Pancreas (tissue), 10 donors: ENCODE data around the gene MORF4L2. TPM values are rescaled to one million over a fixed set of nuclear protein-coding genes. Genes with fewer than 3 reads are reported as not detected.

Experiments used
- ATAC-seq, 4 donors: fragments of 200-7000 bp; cut with Tn5 transposase; one replicate each; pipeline versions ENCODE4 v1.8.0 to v1.9.1; 2020; ENCODE audit warnings: mild to moderate bottlenecking in 4 of 4, moderate library complexity in 4 of 4
- DNase-seq, 6 donors: peaks; one replicate each; pipeline ENCODE4 v3.0.0-alpha.2; 2020
- FAIRE-seq: peaks from 2 replicates; lab custom pipeline; 2012; peaks lifted over from hg19 to GRCh38; lab: Jason Lieb, UNC
- H3K27ac ChIP-seq, 4 donors: fragments of 200-600 bp; sonication (generic); 1 replicate in 3 of 4; 2 replicates in 1 of 4; pipeline versions ENCODE4 v1.5.0 to v1.8.0; 2020
- H3K27me3 ChIP-seq, 4 donors: fragments of 200-600 bp; one replicate each; pipeline ENCODE4 v1.8.0; 2021
- H3K36me3 ChIP-seq, 3 donors: fragments of 200-600 bp; sonication (generic) in 1 of 3; one replicate each; pipeline versions ENCODE4 v1.5.0 to v1.8.0; 2020 to 2021
- H3K4me1 ChIP-seq, 3 donors: fragments of 200-600 bp; one replicate each; pipeline ENCODE4 v1.8.0; 2021
- H3K4me3 ChIP-seq, 4 donors: fragments of 200-600 bp; sonication (generic) in 2 of 4; one replicate each; pipeline versions ENCODE4 v1.5.0 to v1.8.0; 2020 to 2021
- H3K9me3 ChIP-seq, 4 donors: fragments of 200-600 bp; one replicate each; pipeline ENCODE4 v1.8.0; 2021
- CTCF ChIP-seq, 4 donors: fragments of 200-600 bp; sonication (generic) in 3 of 4; IDR thresholded peaks; one replicate each; pipeline versions ENCODE4 v1.5.0 to v1.8.0; 2021; ENCODE audit warnings: antibody characterized with exemption in 4 of 4
- WGBS, 2 donors: extraction: QIAGEN DNeasy Blood & Tissue Kit; methylation state at CpG; one replicate each; pipeline ENCODE4 v1.1.7; 2013; 5-methylcytosine and 5-hydroxymethylcytosine counted together
- intact Hi-C, 3 donors: fragments of 100-400 bp; cut with DNase I; formaldehyde crosslinking; loops; one replicate each; pipeline versions ENCODE4 v1.11.1 to v1.14.2; 2022
- polyA plus RNA-seq, 2 donors: library from polyadenylated mRNA; stranded (reverse); fragments of 200-250 nt; gene quantifications; one replicate each; pipeline ENCODE4 v1.2.3, GENCODE V29; 2013
- total RNA-seq, 6 donors: library from RNA; stranded (reverse); fragmentation: NEBNext Ultra II Directional in 4 of 6; extraction: Animal tissue kit (Norgen Biotek cat#: 25700) in 4 of 6; gene quantifications; one replicate each; pipeline versions ENCODE4 v1.2.1 to v1.2.4, GENCODE V29; 2021 to 2023
- donor health status: healthy with polysubstance abuse.
- donor health status: DM: no; HTN: no; CAD: no; lungs with moderate emphysema.
- donor health status: DM: no; HTN: no; CAD: no.
- donor health status: control.
- donor health status: control.
- donor health status: Bipolar disorder and iron deficiency.
- donor health status: DM: yes; HTN: yes; CAD: no.
- donor health status: DM: no; HTN: no; CAD: no.
- donor health status: DM: no; HTN: no; CAD: no.
- donor health status: DM: yes; HTN: yes; CAD: no.

The MORF4L2 gene
- total and polyA plus RNA-seq, 8 donors, result 83.2 to 191 (median 125) TPM

GRCh38 chrX:103635436-103635835 lies 51.1 kb downstream of the MORF4L2 start:
- Histone ChIP-seq H3K4me1 (no peaks in the 10 kb centered on the region), H3K27me3 (peaks cover 0 to 3% (median 0%) of the 10 kb centered on the region in 4 donors), H3K4me3 (no peak overlapping the region), H3K27ac (no peak overlapping the region), H3K9me3 (no peaks in the 10 kb centered on the region), H3K36me3 (no peaks in the 10 kb centered on the region)
- FAIRE-seq (no peak), ATAC-seq (no peak), DNase-seq (no peak)
- intact Hi-C loops, result no loop called here
- 58 to 64% methylated on average over 2 of the region's 2 CpGs for WGBS, 2 donors
- TF ChIP-seq CTCF (IDR thresholded peaks at IDR 0.05), result no peak

- Histone ChIP-seq H3K4me1 (peaks cover 0 to 6% (median 3%) of the 10 kb centered on the region in 3 donors), H3K36me3 (no peaks in the 10 kb centered on the region), H3K27me3 (peaks cover 0 to 8% (median 0%) of the 10 kb centered on the region in 4 donors), H3K4me3 (no peak overlapping the region), H3K9me3 (no peaks in the 10 kb centered on the region), H3K27ac (no peak overlapping the region)
- intact Hi-C loops, result no loop called here
- FAIRE-seq, result no peak
- ATAC-seq, result no peak
- WGBS, 2 donors, result 81 to 92% methylated on average over 5 of the region's 5 CpGs
- TF ChIP-seq CTCF (IDR thresholded peaks at IDR 0.05), result no peak
- DNase-seq, result no peak
These were observed 55.4 kb downstream of the MORF4L2 start for GRCh38 chrX:103631145-103631544.

GRCh38 chrX:103630171-103630511 lies 56.4 kb downstream of the MORF4L2 start:
- no peak for TF ChIP-seq CTCF (IDR thresholded peaks at IDR 0.05)
- Histone ChIP-seq H3K9me3 (no peaks in the 10 kb centered on the region), H3K27me3 (peaks cover 0 to 8% (median 0%) of the 10 kb centered on the region in 4 donors), H3K4me3 (peak overlapping the region; percentile 18 to 61 (median 46)), H3K36me3 (no peaks in the 10 kb centered on the region), H3K4me1 (peaks cover 0 to 6% (median 4%) of the 10 kb centered on the region in 3 donors), H3K27ac (peak overlapping the region in 3 of 4 donors; percentile 70 to 86 (median 78))
- intact Hi-C loops, result no loop called here
- ATAC-seq (no peak), FAIRE-seq (no peak), DNase-seq (no peak)
- 4 to 22% methylated on average over 6 of the region's 6 CpGs for WGBS, 2 donors

GRCh38 chrX:103629318-103630170 lies 57.0 kb downstream of the MORF4L2 start:
- peak; percentile 57 to 77 (median 62) for DNase-seq
- no peak for FAIRE-seq
- Histone ChIP-seq H3K27ac (peak overlapping the region; percentile 63 to 86 (median 74)), H3K4me3 (peak overlapping the region; percentile 18 to 61 (median 46)), H3K36me3 (no peaks in the 10 kb centered on the region), H3K27me3 (peaks cover 0 to 8% (median 0%) of the 10 kb centered on the region in 4 donors), H3K4me1 (peaks cover 0 to 6% (median 6%) of the 10 kb centered on the region in 3 donors), H3K9me3 (no peaks in the 10 kb centered on the region)
- no peak for TF ChIP-seq CTCF (IDR thresholded peaks at IDR 0.05)
- 0 to 21% methylated on average over 48 to 49 of the region's 49 CpGs for WGBS, 2 donors
- peak; percentile 83 to 91 (median 86) for ATAC-seq
- intact Hi-C loops, result no loop called here
